HL-60/S4 (cell line): Measurements from ENCODE around the gene IRF4.

Source experiments
- in situ Hi-C: fragments of 300-500 bp; cut with MboI; formaldehyde crosslinking; loops from 2 replicates; pipeline ENCODE4 v1.14.3; 2022; ENCODE audit warnings: low sequenced_read_pairs

The IRF4 gene

GRCh38 chr6:379410-380181 lies 12.0 kb upstream of the IRF4 start:
- in situ Hi-C loops = no loop called here

GRCh38 chr6:380234-381218 lies 11.0 kb upstream of the IRF4 start:
- in situ Hi-C loops = no loop called here

- in situ Hi-C loops = no loop called here
Observed at GRCh38 chr6:381742-382461, 9.7 kb upstream of the IRF4 start.

- in situ Hi-C loops = no loop called here
Observed at GRCh38 chr6:382883-383810, 8.4 kb upstream of the IRF4 start.

GRCh38 chr6:383856-384255 lies 7.7 kb upstream of the IRF4 start:
- in situ Hi-C loops = no loop called here

GRCh38 chr6:384898-385297 lies 6.7 kb upstream of the IRF4 start:
- in situ Hi-C loops = no loop called here

GRCh38 chr6:385614-386013 lies 5.9 kb upstream of the IRF4 start:
- in situ Hi-C loops = no loop called here

- in situ Hi-C loops = no loop called here
Observed at GRCh38 chr6:386688-387266, 4.8 kb upstream of the IRF4 start.

GRCh38 chr6:387293-387741 lies 4.2 kb upstream of the IRF4 start:
- in situ Hi-C loops = no loop called here

GRCh38 chr6:388202-388903 lies 3.2 kb upstream of the IRF4 start:
- in situ Hi-C loops = no loop called here

- in situ Hi-C loops = no loop called here
Observed at GRCh38 chr6:389143-389542, 2.4 kb upstream of the IRF4 start.

- in situ Hi-C loops = no loop called here
Observed at GRCh38 chr6:389622-390021, 1.9 kb upstream of the IRF4 start.

GRCh38 chr6:390914-391558 lies 516 bp upstream of the IRF4 start:
- in situ Hi-C loops = no loop called here

- in situ Hi-C loops = no loop called here
Observed at GRCh38 chr6:392441-393390, 1.2 kb downstream of the IRF4 start.

- in situ Hi-C loops = no loop called here
Observed at GRCh38 chr6:393391-394221, 2.1 kb downstream of the IRF4 start.

- in situ Hi-C loops = no loop called here
Observed at GRCh38 chr6:394641-395289, 3.2 kb downstream of the IRF4 start.
